RPMI7951 (cell line): ENCODE measurements around the gene COMMD3. TPM values are rescaled to one million over a fixed set of nuclear protein-coding genes. Genes with fewer than 3 reads are reported as not detected.

Source experiments
- DNase-seq: peaks from one replicate; pipeline ENCODE4 v3.0.0-alpha.2; 2012; ENCODE audit warnings: low read depth
- total RNA-seq: library from RNA; depleted of rRNA; stranded (reverse); fragments of >200 nt; shearing (Covaris generic); gene quantifications from 2 replicates; pipeline ENCODE4 v1.2.3, GENCODE V29; 2014; rRNA removed

COMMD3 gene
- total RNA-seq, 1 experiment from 2014 or later, result 92.9 TPM

- no peak for DNase-seq
These were observed 50.6 kb downstream of the COMMD3 start for GRCh38 chr10:22366771-22367170.

- no peak for DNase-seq
These were observed 51.3 kb downstream of the COMMD3 start for GRCh38 chr10:22367471-22367870.

GRCh38 chr10:22368402-22368801 lies 52.2 kb downstream of the COMMD3 start:
- DNase-seq, result no peak

- no peak for DNase-seq
These were observed 52.8 kb downstream of the COMMD3 start for GRCh38 chr10:22368981-22369380.

GRCh38 chr10:22369434-22370072 lies 53.4 kb downstream of the COMMD3 start:
- DNase-seq, result peak; percentile 40

Other genes with a start within 250 kb of the COMMD3 start
- gene EBLN1, start 98.4 kb upstream of the COMMD3 start, total RNA-seq, result not detected in 2 replicates
- 95.8 and 114 TPM in 2 replicates for gene BMI1, start 4.7 kb downstream of the COMMD3 start, total RNA-seq
- gene SPAG6, start 29.1 kb downstream of the COMMD3 start, total RNA-seq, result not detected in 2 replicates